Measurements from ENCODE around the gene ITGBL1.

ITGBL1 gene

DNA sequence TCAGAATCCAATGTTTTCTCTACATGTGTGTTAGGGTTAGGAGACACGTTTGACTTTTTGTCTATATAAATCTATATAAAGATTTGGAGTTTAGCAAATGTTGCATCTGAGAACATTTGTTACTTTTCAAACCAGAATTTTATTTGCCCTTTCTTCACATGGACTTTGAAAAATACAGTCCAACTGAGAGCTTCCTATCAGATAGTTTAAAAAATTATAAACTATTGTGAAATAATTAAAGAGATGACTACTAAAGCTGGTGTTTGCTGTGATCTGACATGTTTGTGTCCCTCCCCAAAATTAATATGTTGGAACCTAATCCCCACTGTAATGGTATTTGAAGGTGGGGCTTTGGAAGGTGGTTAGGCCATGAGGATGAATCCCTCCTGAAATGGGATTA, 297.1 kb downstream of the ITGBL1 start:
- DNase-seq (ENCODE audit: low read depth): no peak

- no peak for DNase-seq (ENCODE audit: low read depth)
Measured at GRCh38 chr13:101751488-101751887, 299.0 kb downstream of the ITGBL1 start.

GRCh38 chr13:101752432-101752831, 300.0 kb downstream of the ITGBL1 start:
- no peak for DNase-seq (ENCODE audit: low read depth)

DNA sequence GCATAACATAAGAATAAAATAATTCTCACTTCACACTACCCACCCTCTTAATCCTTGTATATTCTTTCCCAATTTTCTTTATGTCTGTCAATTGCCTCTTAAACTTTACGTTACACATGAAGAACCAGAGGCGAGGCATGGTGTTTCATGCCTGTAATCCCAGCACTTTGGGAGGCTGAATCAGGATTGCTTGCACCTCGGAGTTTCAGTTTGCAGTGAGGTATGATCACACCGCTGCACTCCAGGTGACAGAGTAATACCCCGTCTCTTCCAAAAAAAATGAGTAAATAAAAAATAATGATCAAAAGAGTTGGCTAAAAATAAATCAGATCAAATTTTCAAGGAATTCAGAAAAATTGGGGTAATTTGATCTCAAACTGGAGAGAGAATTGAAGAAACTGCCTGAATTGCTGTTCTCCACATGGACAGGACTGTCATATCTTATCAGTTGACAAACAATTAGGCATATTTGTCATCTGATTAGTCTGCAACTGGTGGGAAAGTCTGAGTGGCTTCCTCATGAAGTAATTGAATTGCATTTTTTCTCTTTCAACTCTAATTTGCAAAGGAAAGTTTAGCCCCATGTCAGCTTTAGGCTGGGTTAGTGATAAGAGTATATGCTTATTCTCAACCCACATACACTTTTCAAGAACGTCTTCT, 302.9 kb downstream of the ITGBL1 start:
- DNase-seq (ENCODE audit: low read depth): no peak

GRCh38 chr13:101757446-101758039, 305.1 kb downstream of the ITGBL1 start:
- no peak for DNase-seq (ENCODE audit: low read depth)

DNA sequence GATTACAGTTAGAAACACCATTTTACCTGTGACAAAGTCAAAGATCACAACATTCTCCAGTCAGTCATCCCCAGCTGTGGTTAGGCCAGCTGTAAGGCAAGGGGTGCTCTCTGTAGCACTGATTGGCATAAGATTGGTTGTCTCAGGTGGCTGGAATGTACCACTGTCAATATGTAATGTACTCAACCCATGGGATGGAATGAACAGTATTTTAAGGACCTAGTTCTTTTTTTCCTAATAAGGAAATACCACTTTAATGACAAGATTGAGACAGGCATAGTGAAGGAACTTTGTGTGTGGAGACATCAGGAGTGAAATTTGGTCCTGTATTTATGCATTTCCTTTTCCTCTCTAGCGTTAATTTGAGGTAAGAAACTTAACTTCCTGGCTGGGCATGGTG, 310.7 kb downstream of the ITGBL1 start:
- DNase-seq (ENCODE audit: low read depth): no peak
